Muscle layer of duodenum (tissue), 2 donors: ENCODE measurements around the gene FAM111B.
"Not testable (repeated sequence)": the region's sequence is repeated elsewhere in the genome, so short reads cannot be mapped to it uniquely, and the experiment has no call there.

Experiments
- H3K27ac ChIP-seq: one replicate; pipeline ENCODE4 v1.7.0; 2013; ENCODE audit warnings: mild to moderate bottlenecking, low read length
- H3K27me3 ChIP-seq: one replicate; pipeline ENCODE4 v1.7.0; 2013; ENCODE audit warnings: low read depth, mild to moderate bottlenecking, control low read depth, low read length
- H3K36me3 ChIP-seq, 2 donors: one replicate each; pipeline ENCODE4 v1.7.0; 2013; ENCODE audit warnings: low read length in 2 of 2, control low read depth in 1 of 2, mild to moderate bottlenecking in 1 of 2; ENCODE audit not compliant: insufficient read depth in 2 of 2, control insufficient read depth in 1 of 2
- H3K4me1 ChIP-seq, 2 donors: one replicate each; pipeline ENCODE4 v1.7.0; 2013; ENCODE audit warnings: low read length in 2 of 2, mild to moderate bottlenecking in 2 of 2, control low read depth in 1 of 2, moderate library complexity in 1 of 2; ENCODE audit not compliant: insufficient read depth in 2 of 2, control insufficient read depth in 1 of 2
- H3K4me3 ChIP-seq, 2 donors: one replicate each; pipeline ENCODE4 v1.7.0; 2013; ENCODE audit warnings: low read length in 2 of 2, low read depth in 1 of 2, mild to moderate bottlenecking in 1 of 2
- H3K9me3 ChIP-seq, 2 donors: one replicate each; pipeline ENCODE4 v1.7.0; 2013; ENCODE audit warnings: low read length in 2 of 2, control low read depth in 1 of 2, mild to moderate bottlenecking in 1 of 2; ENCODE audit not compliant: control insufficient read depth in 1 of 2
- donor health status: healthy.

Gene FAM111B

GRCh38 chr11:59114344-59114743 lies 7.3 kb downstream of the FAM111B start:
- peaks cover 19% of the 10 kb centered on the region in 2 donors for H3K9me3 ChIP-seq
- H3K27ac ChIP-seq, result no peak overlapping the region
- H3K36me3 ChIP-seq, result no peaks in the 10 kb centered on the region
- no peaks in the 10 kb centered on the region for H3K27me3 ChIP-seq
- H3K4me3 ChIP-seq, result no peak overlapping the region
- H3K4me1 ChIP-seq, result no peaks in the 10 kb centered on the region

- no peaks in the 10 kb centered on the region for H3K27me3 ChIP-seq
- no peak overlapping the region for H3K4me3 ChIP-seq
- no peaks in the 10 kb centered on the region for H3K4me1 ChIP-seq
- no peaks in the 10 kb centered on the region for H3K36me3 ChIP-seq
- H3K9me3 ChIP-seq, result peaks cover 19 to 21% of the 10 kb centered on the region in 2 donors
- no peak overlapping the region for H3K27ac ChIP-seq
Observed at GRCh38 chr11:59115553-59115952, 8.5 kb downstream of the FAM111B start.

DNA sequence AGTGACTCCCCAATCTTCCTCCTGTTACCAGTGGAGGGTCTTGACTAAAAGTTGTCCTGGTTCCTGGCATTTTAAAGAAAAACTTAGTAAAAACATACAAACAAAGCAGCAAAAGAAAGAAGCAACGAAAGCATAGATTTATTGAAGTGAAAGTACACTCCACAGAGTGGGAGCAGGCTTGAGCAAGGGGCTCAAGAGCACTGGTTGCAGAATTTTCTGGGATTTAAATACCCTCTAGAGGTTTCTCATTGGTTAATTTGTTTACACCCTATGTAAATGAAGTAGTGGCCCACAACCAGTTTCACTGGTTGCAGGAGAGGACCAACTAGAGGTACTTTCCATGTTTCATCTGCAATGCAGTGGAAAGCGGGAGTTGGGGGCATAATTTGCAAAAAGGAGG lies 10.7 kb downstream of the FAM111B start:
- no peaks in the 10 kb centered on the region for H3K27me3 ChIP-seq
- peaks cover 19 to 21% of the 10 kb centered on the region in 2 donors for H3K9me3 ChIP-seq
- no peaks in the 10 kb centered on the region for H3K36me3 ChIP-seq
- no peaks in the 10 kb centered on the region for H3K4me1 ChIP-seq
- no peak overlapping the region for H3K4me3 ChIP-seq
- H3K27ac ChIP-seq, result no peak overlapping the region

- no peaks in the 10 kb centered on the region for H3K4me1 ChIP-seq
- no peaks in the 10 kb centered on the region for H3K36me3 ChIP-seq
- no peak overlapping the region for H3K27ac ChIP-seq
- no peak overlapping the region for H3K4me3 ChIP-seq
- no peaks in the 10 kb centered on the region for H3K27me3 ChIP-seq
- H3K9me3 ChIP-seq, result peaks cover 19 to 21% of the 10 kb centered on the region in 2 donors
Observed at GRCh38 chr11:59119826-59120225, 12.8 kb downstream of the FAM111B start.

GRCh38 chr11:59135648-59136461 lies 28.8 kb downstream of the FAM111B start:
- Histone ChIP-seq H3K36me3 (peaks cover 0 to 29% of the 10 kb centered on the region in 2 donors), H3K27ac (no peak overlapping the region), H3K4me3 (no peak overlapping the region), H3K9me3 (peaks cover 0 to 4% of the 10 kb centered on the region in 2 donors), H3K27me3 (no peaks in the 10 kb centered on the region), H3K4me1 (no peaks in the 10 kb centered on the region)

DNA sequence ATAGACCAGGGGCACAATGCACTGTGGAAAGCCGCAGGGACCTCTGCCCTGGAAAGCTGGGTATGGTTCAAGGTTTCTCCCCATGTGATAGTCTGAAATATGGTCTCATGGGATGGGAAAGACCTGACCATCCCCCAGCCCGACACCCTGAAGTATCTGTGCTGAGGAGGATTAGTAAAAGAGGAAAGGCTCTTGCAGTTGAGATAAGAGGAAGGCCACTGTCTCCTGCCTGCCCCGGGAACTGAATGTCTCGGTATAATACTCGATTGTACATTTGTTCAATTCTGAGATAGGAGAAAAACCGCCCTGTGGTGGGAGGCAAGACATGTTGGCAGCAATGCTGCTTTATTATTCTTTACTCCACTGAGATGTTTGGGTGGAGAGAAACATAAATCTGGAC lies 29.5 kb downstream of the FAM111B start:
- peaks cover 0 to 29% of the 10 kb centered on the region in 2 donors for H3K36me3 ChIP-seq
- H3K27ac ChIP-seq, H3K9me3 ChIP-seq, H3K27me3 ChIP-seq, H3K4me3 ChIP-seq, H3K4me1 ChIP-seq: not testable (repeated sequence)

GRCh38 chr11:59137190-59137589 lies 30.2 kb downstream of the FAM111B start:
- no peaks in the 10 kb centered on the region for H3K9me3 ChIP-seq
- no peak overlapping the region for H3K27ac ChIP-seq
- peaks cover 0 to 29% of the 10 kb centered on the region in 2 donors for H3K36me3 ChIP-seq
- no peaks in the 10 kb centered on the region for H3K27me3 ChIP-seq
- H3K4me1 ChIP-seq, result no peaks in the 10 kb centered on the region
- no peak overlapping the region for H3K4me3 ChIP-seq

GRCh38 chr11:59138643-59139042 lies 31.6 kb downstream of the FAM111B start:
- Histone ChIP-seq H3K4me3 (no peak overlapping the region), H3K27ac (no peak overlapping the region), H3K4me1 (peaks cover 0 to 3% of the 10 kb centered on the region in 2 donors), H3K9me3 (no peaks in the 10 kb centered on the region), H3K27me3 (no peaks in the 10 kb centered on the region), H3K36me3 (peaks cover 0 to 22% of the 10 kb centered on the region in 2 donors)

GRCh38 chr11:59141191-59141590 lies 34.2 kb downstream of the FAM111B start:
- Histone ChIP-seq H3K27me3 (no peaks in the 10 kb centered on the region), H3K4me3 (no peak overlapping the region)

GRCh38 chr11:59141673-59142460 lies 34.8 kb downstream of the FAM111B start:
- Histone ChIP-seq H3K4me1 (peaks cover 9 to 17% of the 10 kb centered on the region in 2 donors), H3K27ac (peak overlapping the region; percentile 90), H3K9me3 (no peaks in the 10 kb centered on the region), H3K36me3 (peaks cover 0 to 13% of the 10 kb centered on the region in 2 donors), H3K4me3 (peak overlapping the region; percentile 87 to 89), H3K27me3 (no peaks in the 10 kb centered on the region)

More at GRCh38 chr11:59141191-59141590, 34.2 kb downstream of the FAM111B start:
- peaks cover 9 to 17% of the 10 kb centered on the region in 2 donors for H3K4me1 ChIP-seq
- H3K36me3 ChIP-seq, result peaks cover 0 to 13% of the 10 kb centered on the region in 2 donors
- no peaks in the 10 kb centered on the region for H3K9me3 ChIP-seq
- H3K27ac ChIP-seq, result no peak overlapping the region
